ENCODE measurements around the gene LCLAT1.
"Not testable (repeated sequence)": the region's sequence is repeated elsewhere in the genome, so short reads cannot be mapped to it uniquely, and the experiment has no call there.

Gene LCLAT1

GRCh38 chr2:30456106-30456505, 9.1 kb downstream of the LCLAT1 start:
- DNase-seq = no peak

- DNase-seq = no peak
These were observed 9.5 kb downstream of the LCLAT1 start for GRCh38 chr2:30456579-30456978.

GRCh38 chr2:30457296-30457695, 10.2 kb downstream of the LCLAT1 start:
- no peak for DNase-seq

- DNase-seq = no peak
These were observed 12.1 kb downstream of the LCLAT1 start for GRCh38 chr2:30459140-30459539.

GRCh38 chr2:30462131-30462857, 15.2 kb downstream of the LCLAT1 start:
- no peak for DNase-seq

GRCh38 chr2:30463535-30463934, 16.5 kb downstream of the LCLAT1 start:
- no peak for DNase-seq

GRCh38 chr2:30464544-30465170, 17.6 kb downstream of the LCLAT1 start:
- no peak for DNase-seq

GRCh38 chr2:30465171-30465545, 18.1 kb downstream of the LCLAT1 start:
- DNase-seq = no peak

- no peak for DNase-seq
These were observed 19.2 kb downstream of the LCLAT1 start for GRCh38 chr2:30466216-30466615.

- DNase-seq = not testable (repeated sequence)
These were observed 20.2 kb downstream of the LCLAT1 start for GRCh38 chr2:30467062-30467826.

GRCh38 chr2:30470426-30470825, 23.4 kb downstream of the LCLAT1 start:
- no peak for DNase-seq

GRCh38 chr2:30472326-30472725, 25.3 kb downstream of the LCLAT1 start:
- DNase-seq = no peak

GRCh38 chr2:30475542-30475941, 28.5 kb downstream of the LCLAT1 start:
- DNase-seq = no peak

- no peak for DNase-seq
These were observed 29.6 kb downstream of the LCLAT1 start for GRCh38 chr2:30476636-30477035.

- no peak for DNase-seq
These were observed 33.8 kb downstream of the LCLAT1 start for GRCh38 chr2:30480703-30481322.

GRCh38 chr2:30481323-30481800, 34.3 kb downstream of the LCLAT1 start:
- DNase-seq = no peak

GRCh38 chr2:30482011-30482410, 35.0 kb downstream of the LCLAT1 start:
- no peak for DNase-seq

GRCh38 chr2:30484145-30484544, 37.1 kb downstream of the LCLAT1 start:
- no peak for DNase-seq

- DNase-seq = no peak
These were observed 37.9 kb downstream of the LCLAT1 start for GRCh38 chr2:30484995-30485394.

GRCh38 chr2:30486655-30487054, 39.6 kb downstream of the LCLAT1 start:
- no peak for DNase-seq

- no peak for DNase-seq
These were observed 40.6 kb downstream of the LCLAT1 start for GRCh38 chr2:30487603-30488002.

GRCh38 chr2:30488012-30488659, 41.1 kb downstream of the LCLAT1 start:
- DNase-seq = no peak

- DNase-seq = no peak
These were observed 44.2 kb downstream of the LCLAT1 start for GRCh38 chr2:30491225-30491624.
